ENCODE measurements around the gene HSDL1. TPM values are rescaled to one million over a fixed set of nuclear protein-coding genes. Genes with fewer than 3 reads are reported as not detected.

The HSDL1 gene
- polyA plus RNA-seq (2011; rRNA removed) (24.9 and 25.6 TPM in 2 replicates), polyA plus RNA-seq (2017; fragmentation: RNase III; extraction: RNeasy Plus Mini Kit Qiagen cat#74134 plus additional on column Dnase treatment) (14.7 to 18.3 TPM (median 17.9 TPM) in 3 replicates), polyA minus RNA-seq (2011; rRNA and poly(A)+ RNA removed) (9.7 and 11.3 TPM in 2 replicates)
- polyA plus RNA-seq (2012; cell fraction: cytosol; rRNA removed), result 7.5 and 9.0 TPM in 2 replicates
- polyA plus RNA-seq (2012; cell fraction: nucleus; rRNA removed), result 5.7 and 9.4 TPM in 2 replicates

DNA sequence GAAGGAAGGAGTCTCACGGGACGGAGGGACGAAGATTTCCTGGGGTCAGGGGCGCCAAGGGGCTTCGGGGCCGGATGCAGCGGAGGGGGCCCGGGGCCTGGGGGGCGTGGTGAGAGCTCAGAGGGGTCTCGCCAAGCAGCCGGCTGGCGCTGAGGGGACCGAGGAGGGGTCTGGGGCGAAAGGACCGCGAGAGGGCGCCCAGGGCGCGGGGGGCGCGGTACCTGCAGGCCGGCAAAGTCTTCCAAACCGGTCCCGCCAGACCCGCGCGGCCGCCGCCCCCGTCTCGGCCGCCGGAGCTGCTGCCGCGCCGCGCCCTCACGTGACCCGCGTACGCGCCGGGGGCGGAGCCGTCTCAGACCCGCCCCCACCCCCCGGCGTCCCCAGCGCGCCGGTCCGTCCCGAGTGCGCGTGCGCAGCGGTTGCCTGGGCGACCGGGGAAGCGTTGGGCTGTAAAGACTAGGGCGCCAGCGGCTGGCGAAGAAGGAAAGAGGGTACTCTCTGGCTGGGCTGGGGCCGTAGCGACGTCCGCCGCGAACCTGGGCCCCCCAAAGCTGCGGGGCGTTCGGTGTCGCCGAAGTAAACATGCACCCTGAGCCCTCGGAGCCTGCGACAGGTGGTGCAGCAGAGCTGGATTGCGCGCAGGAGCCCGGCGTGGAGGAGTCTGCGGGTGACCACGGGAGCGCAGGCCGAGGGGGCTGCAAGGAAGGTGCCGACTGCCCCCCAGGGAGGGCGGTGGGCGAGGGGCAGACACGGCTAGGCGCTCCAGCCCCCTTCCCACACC is at the start of gene HSDL1, which contains the start of gene DNAAF1:
Gene HSDL1 (minus strand): TSS at position 319 of the 781 bp plus-strand sequence. CDS start 13,856 bp downstream, outside the sequence.
Gene DNAAF1 (plus strand): TSS at position 450 of the 781 bp plus-strand sequence. CDS start 133 bp downstream, at position 583.
- POLR2A ChIA-PET, result interaction anchor here (0.6 to 1.2 kb wide), 4 partner anchors 10 to 42 kb away, joined by 3 to 9 read pairs (median 4); partner anchors contain the start of genes MBTPS1 and TAF1C
- FAIRE-seq (no peak), DNase-seq (ENCODE audit: low read depth in 1 of 2, low spot score in 1 of 2) (peak; percentile 83 to 87), ATAC-seq (peak; percentile 82 to 85)
- TF ChIP-seq, protein P1, sequence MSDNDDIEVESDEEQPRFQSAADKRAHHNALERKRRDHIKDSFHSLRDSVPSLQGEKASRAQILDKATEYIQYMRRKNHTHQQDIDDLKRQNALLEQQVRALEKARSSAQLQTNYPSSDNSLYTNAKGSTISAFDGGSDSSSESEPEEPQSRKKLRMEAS (IDR thresholded peaks at IDR 0.05), result peak; percentile 41; the same call in 1 of the 2 replicates
- TF ChIP-seq KDM1A (IDR thresholded peaks at IDR 0.05; ENCODE audit: low read depth) (0 out of 2 replicates have a peak, but pooled peaks have one; percentile 6), TP53 (CRISPR knock-in tag; IDR thresholded peaks at IDR 0.05) (no peak), BHLHE40 (IDR thresholded peaks at IDR 0.05; ENCODE audit: low read depth, low read length) (0 out of 2 replicates have a peak, but pooled peaks have one; percentile 32), EHF (CRISPR knock-in tag; IDR thresholded peaks at IDR 0.05) (no peak), EP300 (IDR thresholded peaks at IDR 0.05) (no peak), JUN (IDR thresholded peaks at IDR 0.05) (peak in 1 of 2 experiments; percentile 48; a peak in 1 of 5 replicates), POLR2A (IDR thresholded peaks at IDR 0.05; ENCODE audit: low read length) (peak; percentile 78)
- TF ChIP-seq, protein P2, sequence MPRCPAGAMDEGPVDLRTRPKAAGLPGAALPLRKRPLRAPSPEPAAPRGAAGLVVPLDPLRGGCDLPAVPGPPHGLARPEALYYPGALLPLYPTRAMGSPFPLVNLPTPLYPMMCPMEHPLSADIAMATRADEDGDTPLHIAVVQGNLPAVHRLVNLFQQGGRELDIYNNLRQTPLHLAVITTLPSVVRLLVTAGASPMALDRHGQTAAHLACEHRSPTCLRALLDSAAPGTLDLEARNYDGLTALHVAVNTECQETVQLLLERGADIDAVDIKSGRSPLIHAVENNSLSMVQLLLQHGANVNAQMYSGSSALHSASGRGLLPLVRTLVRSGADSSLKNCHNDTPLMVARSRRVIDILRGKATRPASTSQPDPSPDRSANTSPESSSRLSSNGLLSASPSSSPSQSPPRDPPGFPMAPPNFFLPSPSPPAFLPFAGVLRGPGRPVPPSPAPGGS (IDR thresholded peaks at IDR 0.05), result peak; percentile 72; the same call in 2 of the 3 replicates
- TF ChIP-seq, protein P3, sequence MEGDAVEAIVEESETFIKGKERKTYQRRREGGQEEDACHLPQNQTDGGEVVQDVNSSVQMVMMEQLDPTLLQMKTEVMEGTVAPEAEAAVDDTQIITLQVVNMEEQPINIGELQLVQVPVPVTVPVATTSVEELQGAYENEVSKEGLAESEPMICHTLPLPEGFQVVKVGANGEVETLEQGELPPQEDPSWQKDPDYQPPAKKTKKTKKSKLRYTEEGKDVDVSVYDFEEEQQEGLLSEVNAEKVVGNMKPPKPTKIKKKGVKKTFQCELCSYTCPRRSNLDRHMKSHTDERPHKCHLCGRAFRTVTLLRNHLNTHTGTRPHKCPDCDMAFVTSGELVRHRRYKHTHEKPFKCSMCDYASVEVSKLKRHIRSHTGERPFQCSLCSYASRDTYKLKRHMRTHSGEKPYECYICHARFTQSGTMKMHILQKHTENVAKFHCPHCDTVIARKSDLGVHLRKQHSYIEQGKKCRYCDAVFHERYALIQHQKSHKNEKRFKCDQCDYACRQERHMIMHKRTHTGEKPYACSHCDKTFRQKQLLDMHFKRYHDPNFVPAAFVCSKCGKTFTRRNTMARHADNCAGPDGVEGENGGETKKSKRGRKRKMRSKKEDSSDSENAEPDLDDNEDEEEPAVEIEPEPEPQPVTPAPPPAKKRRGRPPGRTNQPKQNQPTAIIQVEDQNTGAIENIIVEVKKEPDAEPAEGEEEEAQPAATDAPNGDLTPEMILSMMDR (IDR thresholded peaks at IDR 0.05), result no peak
- H3K9me3 ChIP-seq, result no peaks in the 10 kb centered on the region
- H3K4me2 ChIP-seq, result peak within 1 kb of the TSS; percentile 92
- peak within 1 kb of the TSS; percentile 77 to 95 for H3K27ac ChIP-seq
- peaks cover 5% of the 10 kb centered on the region; the same call in 1 of the 3 replicates for H3K4me1 ChIP-seq
- CTCF ChIA-PET, result interaction anchor here (0.6 to 1.4 kb wide), 6 partner anchors 13 to 60 kb away, joined by 3 to 5 read pairs (median 4); partner anchors contain the start of genes MBTPS1 and TAF1C
- 3% methylated on average over 13 of the region's 89 CpGs for WGBS (ENCODE audit: missing lambda C conversion rate)
- H3K4me3 ChIP-seq, result peak within 1 kb of the TSS; percentile 82

DNA sequence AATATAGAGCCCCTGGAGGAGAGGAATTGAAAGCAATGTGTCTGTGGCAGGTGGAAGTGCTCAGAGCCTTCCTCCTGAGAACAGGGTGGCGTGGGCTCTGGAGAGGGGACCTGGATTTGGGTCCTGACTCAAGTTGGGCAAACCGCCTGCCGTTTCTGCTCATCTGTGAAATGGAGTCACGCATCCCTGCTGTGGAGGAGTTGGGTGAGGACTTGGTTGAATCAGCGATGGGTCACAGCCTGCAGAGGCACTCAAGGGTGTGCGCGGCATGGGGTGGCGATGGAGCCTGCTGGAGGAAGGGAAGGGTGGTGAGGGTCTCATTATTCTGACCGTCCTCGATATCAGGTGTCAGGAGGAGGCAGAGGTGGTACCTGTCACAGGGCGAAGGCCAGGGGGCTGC is 49.0 kb upstream of the HSDL1 start:
- Histone ChIP-seq H3K4me1 (no peaks in the 10 kb centered on the region), H3K4me3 (no peak overlapping the region), H3K9me3 (no peaks in the 10 kb centered on the region), H3K4me2 (no peak overlapping the region), H3K27ac (no peak overlapping the region)
- POLR2A ChIA-PET, result no interaction called here
- no peak for DNase-seq (ENCODE audit: low read depth in 1 of 2, low spot score in 1 of 2)
- no peak for ATAC-seq
- CTCF ChIA-PET, result interaction anchor here (1.1 to 2.1 kb wide), 3 partner anchors 16 to 105 kb away, joined by 3 to 5 read pairs (median 3); no protein-coding TSS in a partner anchor
- WGBS (ENCODE audit: missing lambda C conversion rate), result 76% methylated on average over 11 of the region's 11 CpGs
- TF ChIP-seq PHF8 (IDR thresholded peaks at IDR 0.05; ENCODE audit: borderline replicate concordance, low read depth) (no peak), RFX5 (IDR thresholded peaks at IDR 0.05) (no peak), FOSB (CRISPR knock-in tag; IDR thresholded peaks at IDR 0.05) (no peak), ZFP36 (IDR thresholded peaks at IDR 0.05; ENCODE audit: borderline replicate concordance, partially characterized antibody) (no peak), NFE2L2 (conservative IDR thresholded peaks at IDR 0.05; ENCODE audit: low read length) (no peak), ZNF302 (CRISPR knock-in tag; IDR thresholded peaks at IDR 0.05) (no peak), JUN (IDR thresholded peaks at IDR 0.05) (no peak), CEBPB (IDR thresholded peaks at IDR 0.05) (no peak), CHD2 (IDR thresholded peaks at IDR 0.05; ENCODE audit: low read length, partially characterized antibody) (no peak)
- TF ChIP-seq, protein P4, sequence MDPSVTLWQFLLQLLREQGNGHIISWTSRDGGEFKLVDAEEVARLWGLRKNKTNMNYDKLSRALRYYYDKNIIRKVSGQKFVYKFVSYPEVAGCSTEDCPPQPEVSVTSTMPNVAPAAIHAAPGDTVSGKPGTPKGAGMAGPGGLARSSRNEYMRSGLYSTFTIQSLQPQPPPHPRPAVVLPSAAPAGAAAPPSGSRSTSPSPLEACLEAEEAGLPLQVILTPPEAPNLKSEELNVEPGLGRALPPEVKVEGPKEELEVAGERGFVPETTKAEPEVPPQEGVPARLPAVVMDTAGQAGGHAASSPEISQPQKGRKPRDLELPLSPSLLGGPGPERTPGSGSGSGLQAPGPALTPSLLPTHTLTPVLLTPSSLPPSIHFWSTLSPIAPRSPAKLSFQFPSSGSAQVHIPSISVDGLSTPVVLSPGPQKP (IDR thresholded peaks at IDR 0.05; ENCODE audit: low read depth, low read length), result no peak
- TF ChIP-seq, protein P5, sequence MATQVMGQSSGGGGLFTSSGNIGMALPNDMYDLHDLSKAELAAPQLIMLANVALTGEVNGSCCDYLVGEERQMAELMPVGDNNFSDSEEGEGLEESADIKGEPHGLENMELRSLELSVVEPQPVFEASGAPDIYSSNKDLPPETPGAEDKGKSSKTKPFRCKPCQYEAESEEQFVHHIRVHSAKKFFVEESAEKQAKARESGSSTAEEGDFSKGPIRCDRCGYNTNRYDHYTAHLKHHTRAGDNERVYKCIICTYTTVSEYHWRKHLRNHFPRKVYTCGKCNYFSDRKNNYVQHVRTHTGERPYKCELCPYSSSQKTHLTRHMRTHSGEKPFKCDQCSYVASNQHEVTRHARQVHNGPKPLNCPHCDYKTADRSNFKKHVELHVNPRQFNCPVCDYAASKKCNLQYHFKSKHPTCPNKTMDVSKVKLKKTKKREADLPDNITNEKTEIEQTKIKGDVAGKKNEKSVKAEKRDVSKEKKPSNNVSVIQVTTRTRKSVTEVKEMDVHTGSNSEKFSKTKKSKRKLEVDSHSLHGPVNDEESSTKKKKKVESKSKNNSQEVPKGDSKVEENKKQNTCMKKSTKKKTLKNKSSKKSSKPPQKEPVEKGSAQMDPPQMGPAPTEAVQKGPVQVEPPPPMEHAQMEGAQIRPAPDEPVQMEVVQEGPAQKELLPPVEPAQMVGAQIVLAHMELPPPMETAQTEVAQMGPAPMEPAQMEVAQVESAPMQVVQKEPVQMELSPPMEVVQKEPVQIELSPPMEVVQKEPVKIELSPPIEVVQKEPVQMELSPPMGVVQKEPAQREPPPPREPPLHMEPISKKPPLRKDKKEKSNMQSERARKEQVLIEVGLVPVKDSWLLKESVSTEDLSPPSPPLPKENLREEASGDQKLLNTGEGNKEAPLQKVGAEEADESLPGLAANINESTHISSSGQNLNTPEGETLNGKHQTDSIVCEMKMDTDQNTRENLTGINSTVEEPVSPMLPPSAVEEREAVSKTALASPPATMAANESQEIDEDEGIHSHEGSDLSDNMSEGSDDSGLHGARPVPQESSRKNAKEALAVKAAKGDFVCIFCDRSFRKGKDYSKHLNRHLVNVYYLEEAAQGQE (IDR thresholded peaks at IDR 0.05), result no peak
- TF ChIP-seq, protein P6, sequence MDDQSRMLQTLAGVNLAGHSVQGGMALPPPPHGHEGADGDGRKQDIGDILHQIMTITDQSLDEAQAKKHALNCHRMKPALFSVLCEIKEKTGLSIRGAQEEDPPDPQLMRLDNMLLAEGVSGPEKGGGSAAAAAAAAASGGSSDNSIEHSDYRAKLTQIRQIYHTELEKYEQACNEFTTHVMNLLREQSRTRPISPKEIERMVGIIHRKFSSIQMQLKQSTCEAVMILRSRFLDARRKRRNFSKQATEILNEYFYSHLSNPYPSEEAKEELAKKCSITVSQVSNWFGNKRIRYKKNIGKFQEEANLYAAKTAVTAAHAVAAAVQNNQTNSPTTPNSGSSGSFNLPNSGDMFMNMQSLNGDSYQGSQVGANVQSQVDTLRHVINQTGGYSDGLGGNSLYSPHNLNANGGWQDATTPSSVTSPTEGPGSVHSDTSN (IDR thresholded peaks at IDR 0.05), result no peak
- TF ChIP-seq, protein P7, sequence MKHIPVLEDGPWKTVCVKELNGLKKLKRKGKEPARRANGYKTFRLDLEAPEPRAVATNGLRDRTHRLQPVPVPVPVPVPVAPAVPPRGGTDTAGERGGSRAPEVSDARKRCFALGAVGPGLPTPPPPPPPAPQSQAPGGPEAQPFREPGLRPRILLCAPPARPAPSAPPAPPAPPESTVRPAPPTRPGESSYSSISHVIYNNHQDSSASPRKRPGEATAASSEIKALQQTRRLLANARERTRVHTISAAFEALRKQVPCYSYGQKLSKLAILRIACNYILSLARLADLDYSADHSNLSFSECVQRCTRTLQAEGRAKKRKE (CRISPR knock-in tag; IDR thresholded peaks at IDR 0.05; ENCODE audit: low read depth), result no peak
- FAIRE-seq, result no peak
